ENCODE results near the gene STRADA. TPM values are rescaled to one million over a fixed set of nuclear protein-coding genes. Genes with fewer than 3 reads are reported as not detected.
A peak's percentile ranks its signal among the peaks of the same experiment; 100 is the strongest.

Gene STRADA
- total RNA-seq, 1 experiment from 2014 or later: 36.6 TPM

- POLR2A ChIA-PET: interaction anchor here (0.6 to 12.7 kb wide), 6 partner anchors 10 to 44 kb away, joined by 3 to 211 read pairs (median 4); partner anchors contain the start of genes CCDC47, DDX42 and STRADA
- Mint-ChIP-seq H3K27me3 (ENCODE audit: insufficient read depth, unreplicated experiment) (no peaks in the 10 kb centered on the region), H3K9me3 (ENCODE audit: unreplicated experiment) (no peaks in the 10 kb centered on the region), H3K4me1 (ENCODE audit: insufficient read depth, unreplicated experiment) (peaks cover 26% of the 10 kb centered on the region), H3K27ac (ENCODE audit: low read depth, unreplicated experiment) (peak overlapping the region; percentile 42), H3K4me3 (ENCODE audit: unreplicated experiment) (no peak overlapping the region), H3K36me3 (ENCODE audit: insufficient read depth, unreplicated experiment) (peaks cover 63% of the 10 kb centered on the region)
- TF ChIP-seq CTCF (IDR thresholded peaks at IDR 0.05; ENCODE audit: unreplicated experiment): no peak
- CTCF ChIA-PET: interaction anchor here (0.6 to 0.8 kb wide), 2 partner anchors 10 to 206 kb away, joined by 4 to 5 read pairs; no protein-coding TSS in a partner anchor
- intact Hi-C loops (cut with micrococcal nuclease): no loop called here
- no peak for DNase-seq (ENCODE audit: unreplicated experiment)
- BruUV-seq (replicated peaks): no TSS peak
Measured at GRCh38 chr17:63786117-63786516, 44.5 kb upstream of the STRADA start.

GRCh38 chr17:63785556-63785955, 44.0 kb upstream of the STRADA start:
- peak; percentile 42 for DNase-seq (ENCODE audit: unreplicated experiment)
- ChIA-PET CTCF (interaction anchor here (0.7 kb wide), 1 partner anchor 315 kb away, joined by 3 read pairs; no protein-coding TSS in a partner anchor), POLR2A (interaction anchor here (0.6 to 12.7 kb wide), 6 partner anchors 9 to 45 kb away, joined by 3 to 211 read pairs (median 4); partner anchors contain the start of genes CCDC47, DDX42 and STRADA)
- peak overlapping the region; percentile 42 for H3K27ac Mint-ChIP-seq (ENCODE audit: low read depth, unreplicated experiment)
- no TSS peak for BruUV-seq (replicated peaks)
- no peak for TF ChIP-seq CTCF (IDR thresholded peaks at IDR 0.05; ENCODE audit: unreplicated experiment)
- peaks cover 59% of the 10 kb centered on the region for H3K36me3 Mint-ChIP-seq (ENCODE audit: insufficient read depth, unreplicated experiment)
- H3K4me3 Mint-ChIP-seq (ENCODE audit: unreplicated experiment): no peak overlapping the region
- no peaks in the 10 kb centered on the region for H3K27me3 Mint-ChIP-seq (ENCODE audit: insufficient read depth, unreplicated experiment)
- intact Hi-C loops (cut with micrococcal nuclease): no loop called here
- peaks cover 31% of the 10 kb centered on the region for H3K4me1 Mint-ChIP-seq (ENCODE audit: insufficient read depth, unreplicated experiment)
- H3K9me3 Mint-ChIP-seq (ENCODE audit: unreplicated experiment): no peaks in the 10 kb centered on the region

- H3K36me3 Mint-ChIP-seq (ENCODE audit: insufficient read depth, unreplicated experiment): peaks cover 55% of the 10 kb centered on the region
- DNase-seq (ENCODE audit: unreplicated experiment): no peak
- ChIA-PET POLR2A (interaction anchor here (0.6 to 12.7 kb wide), 6 partner anchors 7 to 43 kb away, joined by 3 to 211 read pairs (median 4); partner anchors contain the start of genes CCDC47 and DDX42), CTCF (interaction anchor here (1.4 to 1.5 kb wide), 2 partner anchors 8 to 358 kb away, joined by 4 read pairs; no protein-coding TSS in a partner anchor)
- H3K9me3 Mint-ChIP-seq (ENCODE audit: unreplicated experiment): no peaks in the 10 kb centered on the region
- H3K27me3 Mint-ChIP-seq (ENCODE audit: insufficient read depth, unreplicated experiment): no peaks in the 10 kb centered on the region
- no TSS peak for BruUV-seq (replicated peaks)
- H3K4me3 Mint-ChIP-seq (ENCODE audit: unreplicated experiment): no peak overlapping the region
- H3K4me1 Mint-ChIP-seq (ENCODE audit: insufficient read depth, unreplicated experiment): peaks cover 37% of the 10 kb centered on the region
- intact Hi-C loops (cut with micrococcal nuclease): no loop called here
- TF ChIP-seq CTCF (IDR thresholded peaks at IDR 0.05; ENCODE audit: unreplicated experiment): no peak
- H3K27ac Mint-ChIP-seq (ENCODE audit: low read depth, unreplicated experiment): peak overlapping the region; percentile 81
Measured at GRCh38 chr17:63783522-63783921, 41.9 kb upstream of the STRADA start.

- peak overlapping the region; percentile 92 for H3K27ac Mint-ChIP-seq (ENCODE audit: low read depth, unreplicated experiment)
Measured at GRCh38 chr17:63780928-63781327, 39.3 kb upstream of the STRADA start.

More at GRCh38 chr17:63780928-63781327, 39.3 kb upstream of the STRADA start:
- POLR2A ChIA-PET: interaction anchor here (0.6 to 11.5 kb wide), 10 partner anchors 7 to 1876 kb away, joined by 3 to 211 read pairs (median 4); partner anchors contain the start of gene CCDC47
- H3K27me3 Mint-ChIP-seq (ENCODE audit: insufficient read depth, unreplicated experiment): no peaks in the 10 kb centered on the region
- BruUV-seq (replicated peaks): no TSS peak
- no peak for DNase-seq (ENCODE audit: unreplicated experiment)
- no peak for TF ChIP-seq CTCF (IDR thresholded peaks at IDR 0.05; ENCODE audit: unreplicated experiment)
- peak overlapping the region; percentile 28 for H3K4me3 Mint-ChIP-seq (ENCODE audit: unreplicated experiment)
- peaks cover 44% of the 10 kb centered on the region for H3K36me3 Mint-ChIP-seq (ENCODE audit: insufficient read depth, unreplicated experiment)
- no peaks in the 10 kb centered on the region for H3K9me3 Mint-ChIP-seq (ENCODE audit: unreplicated experiment)
- CTCF ChIA-PET: interaction anchor here (0.6 to 1.5 kb wide), 3 partner anchors 30 to 355 kb away, joined by 3 to 8 read pairs (median 4); no protein-coding TSS in a partner anchor
- H3K4me1 Mint-ChIP-seq (ENCODE audit: insufficient read depth, unreplicated experiment): peaks cover 52% of the 10 kb centered on the region
- intact Hi-C loops (cut with micrococcal nuclease): no loop called here
